Measurements from ENCODE around the gene ZDHHC18.

GRCh38 chr1:26844424-26845196 is 18.1 kb downstream of the ZDHHC18 start:
- TF ChIP-seq CTCF (IDR thresholded peaks at IDR 0.05; ENCODE audit: low read depth, low read length) = no peak
- no peak for TF ChIP-seq EZH2phosphoT487 (IDR thresholded peaks at IDR 0.05; ENCODE audit: low read depth)

All from OCI-LY3 (cell line).